Measurements from ENCODE around the gene OST4. TPM values are rescaled to one million over a fixed set of nuclear protein-coding genes. Genes with fewer than 3 reads are reported as not detected.

Gene OST4
- total and polyA plus RNA-seq, 10 of the 15 experiments (the other 5 are each of a cell fraction or from before 2014, with no cell fraction given): 270 to 1,543 (median 523) TPM

DNA sequence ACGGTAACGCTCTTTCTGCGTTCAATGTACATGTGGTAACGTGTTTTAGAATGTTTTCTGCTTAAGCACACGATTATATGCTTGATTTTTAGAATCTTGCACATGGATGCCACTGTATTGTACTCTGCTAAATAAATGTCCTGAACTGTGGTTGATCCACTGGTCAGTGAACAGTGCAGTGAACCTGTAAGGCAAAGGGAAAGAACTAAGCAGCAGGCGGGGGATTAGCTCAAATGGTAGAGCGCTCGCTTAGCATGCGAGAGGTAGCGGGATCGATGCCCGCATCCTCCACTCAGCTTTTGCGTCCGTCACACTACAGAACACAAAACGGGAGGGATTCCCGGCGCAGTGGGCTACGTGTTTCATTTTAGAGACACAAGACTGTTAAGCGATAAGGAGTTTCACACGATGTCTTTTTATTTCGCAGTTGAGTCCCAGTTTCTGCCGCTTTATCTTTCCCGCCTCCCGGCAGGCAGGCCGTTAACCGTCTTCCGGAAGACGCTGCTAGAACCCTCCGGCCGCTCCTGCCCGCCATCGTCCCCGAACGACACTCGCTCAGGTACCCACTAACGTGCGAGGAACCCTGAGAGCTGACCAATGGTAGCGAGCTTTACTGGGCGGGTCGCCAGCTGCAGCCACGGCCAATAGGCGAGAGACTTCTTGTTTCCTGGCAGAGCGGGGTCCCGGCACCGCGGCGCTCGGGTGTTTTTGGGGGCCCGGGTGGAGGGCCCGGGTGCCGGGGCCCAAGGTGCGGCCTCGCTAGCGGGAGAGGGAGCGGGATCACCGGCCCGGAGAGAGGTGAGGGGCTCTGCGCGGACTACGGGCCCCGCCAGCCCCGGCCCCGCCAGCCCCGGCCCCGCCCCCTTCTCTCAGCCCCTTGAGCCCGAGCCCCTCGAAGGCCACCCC lies 20.2 kb downstream of the OST4 start, which contains the start of gene AGBL5 (continued):
- TF ChIP-seq REST (IDR thresholded peaks at IDR 0.05; ENCODE audit: low read depth, low read length) (no peak), MYB (IDR thresholded peaks at IDR 0.05; ENCODE audit: borderline replicate concordance, low read depth, low read length) (peak; percentile 65; the same call in 1 of the 2 replicates), POLR2AphosphoS5 (IDR thresholded peaks at IDR 0.05; ENCODE audit: low read length) (peak; percentile 88), RAD51 (IDR thresholded peaks at IDR 0.05) (no peak; the same call in 1 of the 2 replicates), BHLHE40 (IDR thresholded peaks at IDR 0.05; ENCODE audit: borderline replicate concordance in 1 of 2, low read depth in 2 of 2, low read length in 1 of 2) (peak; percentile 49 to 74; a peak in 1 of 4 replicates), STAT1 (conservative IDR thresholded peaks at IDR 0.05) (peak; percentile 96; the same call in 1 of the 2 replicates), SP1 (IDR thresholded peaks at IDR 0.05; ENCODE audit: low read depth, low read length) (peak; percentile 91), JUNB (IDR thresholded peaks at IDR 0.05) (peak; percentile 6; the same call in 1 of the 2 replicates), ZNF217 (IDR thresholded peaks at IDR 0.05) (no peak), CBFB (IDR thresholded peaks at IDR 0.05; ENCODE audit: low read depth) (peak; percentile 33; the same call in 1 of the 2 replicates), CEBPZ (IDR thresholded peaks at IDR 0.05; ENCODE audit: low read depth, low read length) (no peak)
- TF ChIP-seq, protein P1, sequence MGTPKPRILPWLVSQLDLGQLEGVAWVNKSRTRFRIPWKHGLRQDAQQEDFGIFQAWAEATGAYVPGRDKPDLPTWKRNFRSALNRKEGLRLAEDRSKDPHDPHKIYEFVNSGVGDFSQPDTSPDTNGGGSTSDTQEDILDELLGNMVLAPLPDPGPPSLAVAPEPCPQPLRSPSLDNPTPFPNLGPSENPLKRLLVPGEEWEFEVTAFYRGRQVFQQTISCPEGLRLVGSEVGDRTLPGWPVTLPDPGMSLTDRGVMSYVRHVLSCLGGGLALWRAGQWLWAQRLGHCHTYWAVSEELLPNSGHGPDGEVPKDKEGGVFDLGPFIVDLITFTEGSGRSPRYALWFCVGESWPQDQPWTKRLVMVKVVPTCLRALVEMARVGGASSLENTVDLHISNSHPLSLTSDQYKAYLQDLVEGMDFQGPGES (IDR thresholded peaks at IDR 0.05): peak; percentile 53; the same call in 1 of the 2 replicates
- TF ChIP-seq, protein P2, sequence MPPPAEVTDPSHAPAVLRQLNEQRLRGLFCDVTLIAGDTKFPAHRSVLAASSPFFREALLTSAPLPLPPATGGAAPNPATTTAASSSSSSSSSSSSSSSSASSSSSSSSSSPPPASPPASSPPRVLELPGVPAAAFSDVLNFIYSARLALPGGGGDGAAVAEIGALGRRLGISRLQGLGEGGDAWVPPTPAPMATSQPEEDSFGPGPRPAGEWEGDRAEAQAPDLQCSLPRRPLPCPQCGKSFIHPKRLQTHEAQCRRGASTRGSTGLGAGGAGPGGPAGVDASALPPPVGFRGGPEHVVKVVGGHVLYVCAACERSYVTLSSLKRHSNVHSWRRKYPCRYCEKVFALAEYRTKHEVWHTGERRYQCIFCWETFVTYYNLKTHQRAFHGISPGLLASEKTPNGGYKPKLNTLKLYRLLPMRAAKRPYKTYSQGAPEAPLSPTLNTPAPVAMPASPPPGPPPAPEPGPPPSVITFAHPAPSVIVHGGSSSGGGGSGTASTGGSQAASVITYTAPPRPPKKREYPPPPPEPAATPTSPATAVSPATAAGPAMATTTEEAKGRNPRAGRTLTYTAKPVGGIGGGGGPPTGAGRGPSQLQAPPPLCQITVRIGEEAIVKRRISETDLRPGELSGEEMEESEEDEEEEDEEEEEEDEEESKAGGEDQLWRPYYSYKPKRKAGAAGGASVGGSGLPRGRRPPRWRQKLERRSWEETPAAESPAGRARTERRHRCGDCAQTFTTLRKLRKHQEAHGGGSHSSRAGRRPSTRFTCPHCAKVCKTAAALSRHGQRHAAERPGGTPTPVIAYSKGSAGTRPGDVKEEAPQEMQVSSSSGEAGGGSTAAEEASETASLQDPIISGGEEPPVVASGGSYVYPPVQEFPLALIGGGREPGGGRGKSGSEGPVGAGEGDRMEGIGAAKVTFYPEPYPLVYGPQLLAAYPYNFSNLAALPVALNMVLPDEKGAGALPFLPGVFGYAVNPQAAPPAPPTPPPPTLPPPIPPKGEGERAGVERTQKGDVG (CRISPR knock-in tag; IDR thresholded peaks at IDR 0.05): no peak
- TF ChIP-seq, protein P3, sequence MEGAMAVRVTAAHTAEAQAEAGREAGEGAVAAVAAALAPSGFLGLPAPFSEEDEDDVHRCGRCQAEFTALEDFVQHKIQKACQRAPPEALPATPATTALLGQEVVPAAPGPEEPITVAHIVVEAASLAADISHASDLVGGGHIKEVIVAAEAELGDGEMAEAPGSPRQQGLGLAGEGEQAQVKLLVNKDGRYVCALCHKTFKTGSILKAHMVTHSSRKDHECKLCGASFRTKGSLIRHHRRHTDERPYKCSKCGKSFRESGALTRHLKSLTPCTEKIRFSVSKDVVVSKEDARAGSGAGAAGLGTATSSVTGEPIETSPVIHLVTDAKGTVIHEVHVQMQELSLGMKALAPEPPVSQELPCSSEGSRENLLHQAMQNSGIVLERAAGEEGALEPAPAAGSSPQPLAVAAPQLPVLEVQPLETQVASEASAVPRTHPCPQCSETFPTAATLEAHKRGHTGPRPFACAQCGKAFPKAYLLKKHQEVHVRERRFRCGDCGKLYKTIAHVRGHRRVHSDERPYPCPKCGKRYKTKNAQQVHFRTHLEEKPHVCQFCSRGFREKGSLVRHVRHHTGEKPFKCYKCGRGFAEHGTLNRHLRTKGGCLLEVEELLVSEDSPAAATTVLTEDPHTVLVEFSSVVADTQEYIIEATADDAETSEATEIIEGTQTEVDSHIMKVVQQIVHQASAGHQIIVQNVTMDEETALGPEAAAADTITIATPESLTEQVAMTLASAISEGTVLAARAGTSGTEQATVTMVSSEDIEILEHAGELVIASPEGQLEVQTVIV (IDR thresholded peaks at IDR 0.05; ENCODE audit: borderline replicate concordance, partially characterized antibody): peak; percentile 68
